ENCODE results near the gene CDKN2B-AS1. TPM values are rescaled to one million over a fixed set of nuclear protein-coding genes. Genes with fewer than 3 reads are reported as not detected.
A peak's percentile ranks its signal among the peaks of the same experiment; 100 is the strongest.
"Not testable (repeated sequence)": the region's sequence is repeated elsewhere in the genome, so short reads cannot be mapped to it uniquely, and the experiment has no call there.

CDKN2B-AS1 gene
- 0.26 TPM for polyA plus RNA-seq (ENCODE audit: insufficient read length)

- peak; percentile 55 for DNase-seq
Measured at GRCh38 chr9:21994556-21995005, at the start of gene CDKN2B-AS1. Gene CDKN2B-AS1, plus strand, starts transcription at chr9:21994791.

- no peak for DNase-seq
Measured at GRCh38 chr9:21945606-21946005, 49.0 kb upstream of the CDKN2B-AS1 start.

GRCh38 chr9:21958833-21959232 lies 35.8 kb upstream of the CDKN2B-AS1 start:
- DNase-seq = no peak

GRCh38 chr9:21959268-21959667 lies 35.3 kb upstream of the CDKN2B-AS1 start:
- not testable (repeated sequence) for DNase-seq

- no peak for DNase-seq
Measured at GRCh38 chr9:21961569-21961968, 33.0 kb upstream of the CDKN2B-AS1 start.

- no peak for DNase-seq
Measured at GRCh38 chr9:21964925-21965385, 29.6 kb upstream of the CDKN2B-AS1 start.

GRCh38 chr9:21965401-21965951 lies 29.1 kb upstream of the CDKN2B-AS1 start:
- DNase-seq = no peak

GRCh38 chr9:21966140-21966851 lies 28.3 kb upstream of the CDKN2B-AS1 start:
- DNase-seq = no peak

- DNase-seq = no peak
Measured at GRCh38 chr9:21967169-21967568, 27.4 kb upstream of the CDKN2B-AS1 start.

GRCh38 chr9:21967702-21968101 lies 26.9 kb upstream of the CDKN2B-AS1 start:
- DNase-seq = no peak

GRCh38 chr9:21968331-21969010 lies 26.1 kb upstream of the CDKN2B-AS1 start:
- DNase-seq = no peak

- no peak for DNase-seq
Measured at GRCh38 chr9:21969011-21969940, 25.3 kb upstream of the CDKN2B-AS1 start.

- DNase-seq = no peak
Measured at GRCh38 chr9:21969951-21970799, 24.4 kb upstream of the CDKN2B-AS1 start.

- DNase-seq = no peak
Measured at GRCh38 chr9:21970800-21971640, 23.6 kb upstream of the CDKN2B-AS1 start.

GRCh38 chr9:21972361-21972760 lies 22.2 kb upstream of the CDKN2B-AS1 start:
- no peak for DNase-seq

- DNase-seq = no peak
Measured at GRCh38 chr9:21974343-21974721, 20.3 kb upstream of the CDKN2B-AS1 start.

GRCh38 chr9:21974722-21975409 lies 19.7 kb upstream of the CDKN2B-AS1 start:
- DNase-seq = no peak

GRCh38 chr9:21976334-21976875 lies 18.2 kb upstream of the CDKN2B-AS1 start:
- DNase-seq = no peak

GRCh38 chr9:21982391-21982790 lies 12.2 kb upstream of the CDKN2B-AS1 start:
- no peak for DNase-seq
